ENCODE data around the gene LYZL1. TPM values are rescaled to one million over a fixed set of nuclear protein-coding genes. Genes with fewer than 3 reads are reported as not detected.

The LYZL1 gene
- total RNA-seq, 1 donor from 2014 or later = not detected

DNA sequence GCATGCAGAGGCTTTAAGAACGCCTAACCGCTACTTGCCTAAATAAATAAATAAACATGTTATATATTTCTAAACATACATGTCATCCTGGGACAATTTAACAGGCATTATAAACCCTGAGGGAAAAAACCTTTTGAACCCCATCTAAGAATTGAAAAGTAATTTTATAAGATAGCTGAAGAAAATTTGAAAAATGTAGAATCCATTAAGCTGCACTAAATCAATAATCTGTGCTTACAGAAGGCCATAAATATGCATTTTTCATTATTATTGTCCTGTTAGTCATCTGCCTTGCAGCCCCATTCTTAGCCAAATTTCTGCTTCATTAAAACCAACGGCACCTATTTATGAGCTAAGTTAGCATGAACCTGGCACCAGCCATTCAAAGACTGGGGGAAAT, 24.2 kb downstream of the LYZL1 start:
- DNase-seq (no peak), ATAC-seq (no peak)
- intact Hi-C loops (cut with DNase I) = no loop called here
- Histone ChIP-seq H3K36me3 (no peaks in the 10 kb centered on the region), H3K27me3 (no peaks in the 10 kb centered on the region), H3K4me1 (no peaks in the 10 kb centered on the region), H3K9me3 (no peaks in the 10 kb centered on the region), H3K4me3 (no peak overlapping the region), H3K27ac (no peak overlapping the region)
- TF ChIP-seq, protein P1, sequence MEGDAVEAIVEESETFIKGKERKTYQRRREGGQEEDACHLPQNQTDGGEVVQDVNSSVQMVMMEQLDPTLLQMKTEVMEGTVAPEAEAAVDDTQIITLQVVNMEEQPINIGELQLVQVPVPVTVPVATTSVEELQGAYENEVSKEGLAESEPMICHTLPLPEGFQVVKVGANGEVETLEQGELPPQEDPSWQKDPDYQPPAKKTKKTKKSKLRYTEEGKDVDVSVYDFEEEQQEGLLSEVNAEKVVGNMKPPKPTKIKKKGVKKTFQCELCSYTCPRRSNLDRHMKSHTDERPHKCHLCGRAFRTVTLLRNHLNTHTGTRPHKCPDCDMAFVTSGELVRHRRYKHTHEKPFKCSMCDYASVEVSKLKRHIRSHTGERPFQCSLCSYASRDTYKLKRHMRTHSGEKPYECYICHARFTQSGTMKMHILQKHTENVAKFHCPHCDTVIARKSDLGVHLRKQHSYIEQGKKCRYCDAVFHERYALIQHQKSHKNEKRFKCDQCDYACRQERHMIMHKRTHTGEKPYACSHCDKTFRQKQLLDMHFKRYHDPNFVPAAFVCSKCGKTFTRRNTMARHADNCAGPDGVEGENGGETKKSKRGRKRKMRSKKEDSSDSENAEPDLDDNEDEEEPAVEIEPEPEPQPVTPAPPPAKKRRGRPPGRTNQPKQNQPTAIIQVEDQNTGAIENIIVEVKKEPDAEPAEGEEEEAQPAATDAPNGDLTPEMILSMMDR (IDR thresholded peaks at IDR 0.05) = no peak

DNA sequence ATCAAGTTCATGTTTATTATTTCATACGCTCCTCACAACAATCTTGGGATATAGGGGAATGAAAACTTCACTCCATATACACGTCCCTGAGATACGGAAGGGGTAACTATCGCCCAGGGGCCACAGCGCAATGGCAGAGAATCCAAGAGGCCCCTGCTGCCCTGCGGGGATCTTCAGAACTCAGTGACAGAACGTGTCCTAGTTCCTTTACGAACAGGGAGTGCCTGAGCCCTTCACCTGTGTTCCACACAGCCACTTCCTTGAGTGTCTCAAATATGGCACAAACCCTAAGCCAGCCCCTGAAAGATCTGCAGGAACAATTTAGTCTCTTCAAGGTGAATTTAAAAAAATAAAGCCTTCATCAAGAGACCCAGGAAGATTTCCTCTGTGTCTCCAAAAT, 25.9 kb downstream of the LYZL1 start:
- no peaks in the 10 kb centered on the region for H3K27me3 ChIP-seq
- H3K36me3 ChIP-seq = no peaks in the 10 kb centered on the region
- intact Hi-C loops (cut with DNase I) = no loop called here
- no peaks in the 10 kb centered on the region for H3K4me1 ChIP-seq
- H3K4me3 ChIP-seq = no peak overlapping the region
- no peak overlapping the region for H3K27ac ChIP-seq
- ATAC-seq (no peak), DNase-seq (no peak)
- no peaks in the 10 kb centered on the region for H3K9me3 ChIP-seq
- TF ChIP-seq, protein P1 (IDR thresholded peaks at IDR 0.05) = no peak

DNA sequence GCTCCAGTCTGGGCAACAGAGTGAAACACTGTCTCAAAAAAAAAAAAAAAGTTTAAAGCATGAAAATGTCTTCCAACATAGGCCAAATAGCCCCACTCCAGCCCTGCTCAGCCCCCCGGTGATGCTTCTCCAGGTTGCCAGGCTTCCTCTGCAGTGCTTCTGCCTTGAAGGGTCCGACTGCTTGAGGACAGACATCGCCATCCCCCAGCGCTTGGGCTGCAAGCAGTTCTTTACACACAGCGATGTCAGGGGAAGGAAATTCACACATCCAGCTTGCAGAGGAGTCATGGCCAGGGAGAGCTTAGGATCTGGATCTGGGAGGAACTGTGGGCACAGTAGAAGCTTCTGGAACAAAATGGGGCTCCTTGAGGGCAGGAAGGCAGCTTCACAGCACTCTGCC, 26.9 kb downstream of the LYZL1 start:
- TF ChIP-seq, protein P1 (IDR thresholded peaks at IDR 0.05) = no peak
- H3K9me3 ChIP-seq = no peaks in the 10 kb centered on the region
- H3K4me3 ChIP-seq = no peak overlapping the region
- H3K36me3 ChIP-seq = no peaks in the 10 kb centered on the region
- H3K27me3 ChIP-seq = no peaks in the 10 kb centered on the region
- no peaks in the 10 kb centered on the region for H3K4me1 ChIP-seq
- no peak overlapping the region for H3K27ac ChIP-seq
- intact Hi-C loops (cut with DNase I) = no loop called here
- DNase-seq (no peak), ATAC-seq (no peak)

DNA sequence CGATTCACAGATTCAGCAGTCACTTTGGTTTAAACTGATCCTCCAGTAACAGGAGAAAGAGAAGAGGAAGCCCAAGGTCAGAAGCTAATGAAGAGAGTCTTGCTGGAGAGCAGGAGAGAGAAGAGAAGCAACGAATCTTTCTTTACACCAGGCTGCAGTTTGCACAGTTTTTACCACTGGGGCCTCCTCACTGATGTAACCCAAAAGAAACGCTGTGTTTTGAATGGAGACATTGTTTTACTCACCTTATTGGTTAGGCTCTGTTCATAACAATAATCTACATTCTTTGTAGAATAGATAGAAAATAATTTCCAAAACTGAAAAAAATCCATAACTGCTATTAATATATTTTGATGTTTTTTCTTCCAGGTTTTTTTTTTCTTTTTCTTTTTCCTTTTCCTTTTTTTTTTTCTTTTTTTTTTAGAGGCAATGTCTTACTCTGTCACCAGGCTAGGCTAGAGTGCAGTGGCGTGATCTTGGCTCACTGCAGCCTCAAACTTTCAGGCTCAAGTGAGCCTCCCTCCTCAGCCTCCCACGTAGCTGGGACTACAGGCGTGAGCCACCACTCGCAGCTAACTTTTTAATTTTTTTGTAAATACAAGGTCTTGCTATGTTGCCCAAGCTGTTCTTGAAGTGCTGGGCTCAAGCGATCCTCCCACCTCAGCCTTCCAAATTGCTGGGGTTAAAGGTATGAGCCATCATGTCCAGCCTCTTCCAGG, 27.6 kb downstream of the LYZL1 start:
- ATAC-seq (no peak), DNase-seq (no peak)
- TF ChIP-seq, protein P1 (IDR thresholded peaks at IDR 0.05) = no peak
- no peak overlapping the region for H3K27ac ChIP-seq
- H3K27me3 ChIP-seq = no peaks in the 10 kb centered on the region
- no peaks in the 10 kb centered on the region for H3K36me3 ChIP-seq
- intact Hi-C loops (cut with DNase I) = no loop called here
- no peak overlapping the region for H3K4me3 ChIP-seq
- no peaks in the 10 kb centered on the region for H3K4me1 ChIP-seq
- no peaks in the 10 kb centered on the region for H3K9me3 ChIP-seq

DNA sequence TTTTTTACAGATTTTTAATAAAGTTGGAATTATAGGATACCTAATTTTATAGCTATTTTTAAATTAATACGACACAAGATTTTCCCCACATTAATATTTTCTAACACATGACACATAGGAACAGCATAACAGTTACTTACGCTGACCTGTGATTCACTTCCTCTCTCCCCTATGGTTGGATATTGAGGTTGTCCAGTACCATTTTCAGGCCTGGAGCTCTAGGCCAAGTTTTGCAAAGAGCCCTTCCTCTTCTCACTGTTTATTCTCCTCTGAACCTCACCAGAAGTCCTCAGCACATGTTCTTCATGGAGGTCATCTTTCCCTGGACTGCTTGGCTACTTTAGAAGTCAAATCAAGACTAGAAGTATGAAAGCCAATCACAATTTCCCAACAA, 28.2 kb downstream of the LYZL1 start:
- no peak overlapping the region for H3K27ac ChIP-seq
- TF ChIP-seq, protein P1 (IDR thresholded peaks at IDR 0.05) = no peak
- no peaks in the 10 kb centered on the region for H3K36me3 ChIP-seq
- intact Hi-C loops (cut with DNase I) = no loop called here
- DNase-seq (no peak), ATAC-seq (no peak)
- no peaks in the 10 kb centered on the region for H3K4me1 ChIP-seq
- no peaks in the 10 kb centered on the region for H3K27me3 ChIP-seq
- no peaks in the 10 kb centered on the region for H3K9me3 ChIP-seq
- no peak overlapping the region for H3K4me3 ChIP-seq

Data from upper lobe of right lung (tissue), 1 donor.